ENCODE results near the gene PPIE.

DNA sequence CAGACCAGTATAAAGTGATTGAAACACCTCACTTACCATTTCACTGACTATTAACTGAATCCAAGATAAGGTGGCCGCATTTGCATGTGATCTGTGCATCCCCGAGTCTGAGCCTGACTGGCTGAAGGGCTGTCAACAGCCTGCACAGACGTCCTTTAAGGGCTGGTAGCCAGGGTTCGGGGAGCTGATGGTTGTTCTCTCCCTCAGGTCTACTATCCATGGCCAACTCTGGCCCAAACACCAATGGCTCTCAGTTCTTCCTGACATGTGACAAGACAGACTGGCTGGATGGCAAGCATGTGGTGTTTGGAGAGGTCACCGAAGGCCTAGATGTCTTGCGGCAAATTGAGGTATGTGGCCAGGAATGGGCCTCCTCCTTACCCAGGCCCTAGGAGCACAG lies 14.0 kb downstream of the PPIE start:
- TF ChIP-seq, protein P1, sequence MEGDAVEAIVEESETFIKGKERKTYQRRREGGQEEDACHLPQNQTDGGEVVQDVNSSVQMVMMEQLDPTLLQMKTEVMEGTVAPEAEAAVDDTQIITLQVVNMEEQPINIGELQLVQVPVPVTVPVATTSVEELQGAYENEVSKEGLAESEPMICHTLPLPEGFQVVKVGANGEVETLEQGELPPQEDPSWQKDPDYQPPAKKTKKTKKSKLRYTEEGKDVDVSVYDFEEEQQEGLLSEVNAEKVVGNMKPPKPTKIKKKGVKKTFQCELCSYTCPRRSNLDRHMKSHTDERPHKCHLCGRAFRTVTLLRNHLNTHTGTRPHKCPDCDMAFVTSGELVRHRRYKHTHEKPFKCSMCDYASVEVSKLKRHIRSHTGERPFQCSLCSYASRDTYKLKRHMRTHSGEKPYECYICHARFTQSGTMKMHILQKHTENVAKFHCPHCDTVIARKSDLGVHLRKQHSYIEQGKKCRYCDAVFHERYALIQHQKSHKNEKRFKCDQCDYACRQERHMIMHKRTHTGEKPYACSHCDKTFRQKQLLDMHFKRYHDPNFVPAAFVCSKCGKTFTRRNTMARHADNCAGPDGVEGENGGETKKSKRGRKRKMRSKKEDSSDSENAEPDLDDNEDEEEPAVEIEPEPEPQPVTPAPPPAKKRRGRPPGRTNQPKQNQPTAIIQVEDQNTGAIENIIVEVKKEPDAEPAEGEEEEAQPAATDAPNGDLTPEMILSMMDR (IDR thresholded peaks at IDR 0.05), result no peak
- no peak for TF ChIP-seq POLR2A (IDR thresholded peaks at IDR 0.05)

All from lower leg skin (tissue), 3 donors.